Measurements from ENCODE around the gene SOWAHC. TPM values are rescaled to one million over a fixed set of nuclear protein-coding genes. Genes with fewer than 3 reads are reported as not detected.

SOWAHC gene
- total RNA-seq, 1 experiment from 2014 or later = 18.6 TPM

GRCh38 chr2:109635426-109636304, 21.5 kb downstream of the SOWAHC start:
- CTCF ChIA-PET = no interaction called here
- no peaks in the 10 kb centered on the region for H3K27me3 Mint-ChIP-seq (ENCODE audit: low read depth)
- POLR2A ChIA-PET = no interaction called here
- H3K4me1 Mint-ChIP-seq = peaks cover 3% of the 10 kb centered on the region; the same call in 1 of the 2 replicates
- H3K36me3 Mint-ChIP-seq = no peaks in the 10 kb centered on the region
- TF ChIP-seq HMGXB4 (CRISPR knock-in tag; IDR thresholded peaks at IDR 0.05) = no peak
- no peak for TF ChIP-seq NFATC4 (CRISPR knock-in tag; IDR thresholded peaks at IDR 0.05)
- no peak for TF ChIP-seq USF2 (CRISPR knock-in tag; IDR thresholded peaks at IDR 0.05)
- no peak for TF ChIP-seq KAT7 (CRISPR knock-in tag; IDR thresholded peaks at IDR 0.05; ENCODE audit: borderline replicate concordance)
- no peak for TF ChIP-seq IRF1 (CRISPR knock-in tag; IDR thresholded peaks at IDR 0.05)
- no peak for TF ChIP-seq E2F4 (CRISPR knock-in tag; IDR thresholded peaks at IDR 0.05; ENCODE audit: borderline replicate concordance, low read depth)
- TF ChIP-seq ATF3 (CRISPR knock-in tag; conservative IDR thresholded peaks at IDR 0.05) = no peak
- TF ChIP-seq SOX15 (CRISPR knock-in tag; IDR thresholded peaks at IDR 0.05) = no peak
- no peak for TF ChIP-seq ATF1 (CRISPR knock-in tag; IDR thresholded peaks at IDR 0.05)
- no peak for TF ChIP-seq MXD4 (CRISPR knock-in tag; IDR thresholded peaks at IDR 0.05; ENCODE audit: borderline replicate concordance)
- no peak for TF ChIP-seq IRF2 (CRISPR knock-in tag; IDR thresholded peaks at IDR 0.05; ENCODE audit: borderline replicate concordance, low read depth)
- TF ChIP-seq ZNF232 (CRISPR knock-in tag; IDR thresholded peaks at IDR 0.05) = no peak
- no peak overlapping the region for H3K4me3 Mint-ChIP-seq
- ATAC-seq = no peak
- DNase-seq (ENCODE audit: low spot score) = no peak
- no peaks in the 10 kb centered on the region for H3K9me3 Mint-ChIP-seq
- H3K27ac Mint-ChIP-seq = no peak overlapping the region

GRCh38 chr2:109636317-109636716, 22.2 kb downstream of the SOWAHC start:
- POLR2A ChIA-PET = no interaction called here
- Mint-ChIP-seq H3K27me3 (ENCODE audit: low read depth) (no peaks in the 10 kb centered on the region), H3K9me3 (no peaks in the 10 kb centered on the region), H3K4me3 (no peak overlapping the region), H3K36me3 (no peaks in the 10 kb centered on the region), H3K27ac (no peak overlapping the region), H3K4me1 (peaks cover 3% of the 10 kb centered on the region; the same call in 1 of the 2 replicates)
- ATAC-seq (no peak), DNase-seq (ENCODE audit: low spot score) (no peak)
- no peak for TF ChIP-seq TP53 (CRISPR knock-in tag; IDR thresholded peaks at IDR 0.05)
- TF ChIP-seq TEAD4 (CRISPR knock-in tag; IDR thresholded peaks at IDR 0.05) = no peak
- no peak for TF ChIP-seq MLX (CRISPR knock-in tag; IDR thresholded peaks at IDR 0.05)
- TF ChIP-seq NR2C2 (CRISPR knock-in tag; IDR thresholded peaks at IDR 0.05) = no peak
- TF ChIP-seq GABPB1 (CRISPR knock-in tag; IDR thresholded peaks at IDR 0.05) = no peak
- no peak for TF ChIP-seq HMGXB4 (CRISPR knock-in tag; IDR thresholded peaks at IDR 0.05)
- TF ChIP-seq TCF7 (CRISPR knock-in tag; IDR thresholded peaks at IDR 0.05; ENCODE audit: low read depth) = no peak
- CTCF ChIA-PET = no interaction called here

All from WTC11 (cell line).